H1 (cell line): ENCODE data around the gene CXCL17. TPM values are rescaled to one million over a fixed set of nuclear protein-coding genes. Genes with fewer than 3 reads are reported as not detected.

Source experiments
- ASH2L ChIP-seq: fragments of 200-600, 300-600 bp; sonication (generic); IDR thresholded peaks from one replicate; pipeline ENCODE4 v1.7.1; 2017; ENCODE audit warnings: low read length
- EZH2 ChIP-seq: fragments of 200-600 bp; sonication (generic); IDR thresholded peaks from 2 replicates; pipeline ENCODE4 v1.7.1; 2012; ENCODE audit warnings: low read depth, mild to moderate bottlenecking, moderate library complexity, low read length, inconsistent platforms; ENCODE audit not compliant: severe bottlenecking
- POLR2A ChIP-seq, 2 experiments: IDR thresholded peaks; 1 replicate in 1 of 2; 2 replicates in 1 of 2; pipeline ENCODE4 v1.6.1; 2011; ENCODE audit warnings: low read depth in 2 of 2, low read length in 2 of 2, mild to moderate bottlenecking in 2 of 2; ENCODE audit errors: control extremely low read depth in 1 of 2
- RXRA ChIP-seq: IDR thresholded peaks from 2 replicates; pipeline ENCODE4 v1.6.1; 2011; ENCODE audit warnings: low read depth, mild to moderate bottlenecking, low read length, moderate library complexity; ENCODE audit not compliant: insufficient read depth
- YY1 ChIP-seq: IDR thresholded peaks from 2 replicates; pipeline ENCODE4 v1.6.1; 2011; ENCODE audit warnings: low read depth, mild to moderate bottlenecking, low read length
- polyA plus RNA-seq, 7 experiments: library from polyadenylated mRNA; depleted of rRNA in 3 of 7; stranded (reverse) in 5 of 7; unstranded in 2 of 7; fragments of >200 nt in 5 of 7; fragments of 200-250 nt in 2 of 7; gene quantifications; 1 replicate in 5 of 7; 2 replicates in 1 of 7; 4 replicates in 1 of 7; pipeline versions ENCODE4 v1.2.1 to v1.2.3, GENCODE V29; 2011 to 2013; ENCODE audit warnings: missing spikeins in 2 of 7, mixed read lengths in 2 of 7
- total RNA-seq: library from RNA; stranded (reverse); fragmentation: NEBNext Ultra II Directional; extraction: Animal tissue kit (Norgen Biotek cat#: 25700); gene quantifications from 2 replicates; pipeline ENCODE4 v1.2.1, GENCODE V29; 2021

CXCL17 gene
- total and polyA plus RNA-seq, 2 of the 8 experiments (the other 6 are each of a cell fraction or from before 2014, with no cell fraction given) = not detected

- TF ChIP-seq RXRA = no peak
- no peak for TF ChIP-seq ASH2L
- TF ChIP-seq EZH2 = no peak
- TF ChIP-seq POLR2A (IDR thresholded peaks at IDR 0.05; ENCODE audit: control extremely low read depth in 1 of 2, low read depth in 2 of 2, low read length in 2 of 2) = no peak
- TF ChIP-seq YY1 = no peak
- TF ChIP-seq, all 59 proteins: peak for 0
Measured at GRCh38 chr19:42402376-42403116, 40.2 kb downstream of the CXCL17 start (continued).
